Central memory CD8-positive, alpha-beta T cell (primary cell): Measurements from ENCODE around the gene TMTC2.
A peak's percentile ranks its signal among the peaks of the same experiment; 100 is the strongest.

Experiments
- ATAC-seq: fragments of 150-1000 bp; cut with Tn5 transposase; replicated peaks from 2 replicates; pipeline ENCODE4 v1.10.0; 2022; ENCODE audit warnings: mild to moderate bottlenecking, moderate FRiP score, moderate number of reproducible peaks; ENCODE audit not compliant: poor library complexity, severe bottlenecking; ENCODE audit errors: extremely low read depth
- DNase-seq, 2 donors: peaks; one replicate each; pipeline ENCODE4 v3.0.0; 2021; ENCODE audit warnings: low spot score in 2 of 2
- H3K27ac Mint-ChIP-seq: one replicate; pipeline ENCODE4 v1.8.0; 2022; ENCODE audit warnings: low read depth, mild to moderate bottlenecking, moderate library complexity, mixed read lengths
- H3K27me3 Mint-ChIP-seq: one replicate; pipeline ENCODE4 v1.8.0; 2022; ENCODE audit warnings: mixed read lengths
- H3K36me3 Mint-ChIP-seq: one replicate; pipeline ENCODE4 v1.8.0; 2022; ENCODE audit warnings: mild to moderate bottlenecking, moderate library complexity, mixed read lengths; ENCODE audit not compliant: insufficient read depth
- H3K4me1 Mint-ChIP-seq: one replicate; pipeline ENCODE4 v1.8.0; 2022; ENCODE audit warnings: mixed read lengths
- H3K4me3 Mint-ChIP-seq: one replicate; pipeline ENCODE4 v1.8.0; 2022; ENCODE audit warnings: mild to moderate bottlenecking, moderate library complexity, mixed read lengths
- H3K9me3 Mint-ChIP-seq: one replicate; pipeline ENCODE4 v1.8.0; 2022; ENCODE audit warnings: mixed read lengths

Gene TMTC2

DNA sequence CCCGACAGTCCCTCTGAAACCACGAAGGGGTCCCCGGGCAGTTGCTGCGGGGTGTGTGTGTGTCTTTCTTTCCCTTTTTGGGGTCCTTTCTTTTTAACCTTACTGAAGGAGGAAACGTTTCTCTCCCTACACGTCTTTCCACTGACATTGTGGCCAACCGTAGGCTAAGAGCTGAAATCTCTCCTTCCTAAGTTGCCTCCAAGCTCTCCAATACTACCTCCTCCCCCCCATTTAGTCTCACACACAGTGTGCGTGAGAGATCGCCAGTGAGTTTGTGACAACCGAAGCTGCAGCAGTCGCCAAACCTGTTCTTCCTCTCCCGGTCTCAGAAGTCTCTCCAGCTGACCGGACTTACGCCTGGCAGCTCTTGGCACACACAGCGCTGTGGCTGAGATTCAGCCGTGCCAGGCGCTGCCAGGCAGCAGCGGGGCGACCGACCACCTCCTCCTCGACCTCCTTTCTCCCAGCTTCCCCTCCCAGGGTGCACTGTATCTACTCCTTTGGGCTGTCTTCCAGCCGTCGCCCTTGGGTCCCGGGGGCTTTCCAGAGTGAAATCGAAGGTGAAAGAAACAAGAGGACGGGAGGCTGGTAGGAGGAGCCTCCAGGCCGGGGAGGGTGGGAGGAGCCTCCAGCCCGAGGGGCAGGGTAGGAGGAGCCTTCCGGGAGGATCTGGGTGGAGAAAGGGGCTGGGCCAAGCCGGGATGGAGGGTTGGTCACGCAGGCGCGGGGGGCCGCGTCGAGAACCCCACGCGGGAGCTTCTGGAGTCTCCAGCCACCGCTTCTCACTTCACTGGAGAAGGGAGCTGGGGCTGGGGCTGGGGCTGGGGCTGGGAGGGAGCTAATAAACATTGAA is at the start of gene TMTC2:
TSS of gene TMTC2 (plus strand) at position 739 of the 853 bp plus-strand sequence.
- peak within 1 kb of the TSS; percentile 94 for H3K4me3 Mint-ChIP-seq
- ATAC-seq: peak; percentile 73
- H3K9me3 Mint-ChIP-seq: no peaks in the 10 kb centered on the region
- peaks cover 12% of the 10 kb centered on the region for H3K36me3 Mint-ChIP-seq
- H3K27me3 Mint-ChIP-seq: peaks cover 14% of the 10 kb centered on the region
- peak; percentile 80 to 82 for DNase-seq
- H3K27ac Mint-ChIP-seq: peak within 1 kb of the TSS; percentile 84
- H3K4me1 Mint-ChIP-seq: peaks cover 13% of the 10 kb centered on the region

DNA sequence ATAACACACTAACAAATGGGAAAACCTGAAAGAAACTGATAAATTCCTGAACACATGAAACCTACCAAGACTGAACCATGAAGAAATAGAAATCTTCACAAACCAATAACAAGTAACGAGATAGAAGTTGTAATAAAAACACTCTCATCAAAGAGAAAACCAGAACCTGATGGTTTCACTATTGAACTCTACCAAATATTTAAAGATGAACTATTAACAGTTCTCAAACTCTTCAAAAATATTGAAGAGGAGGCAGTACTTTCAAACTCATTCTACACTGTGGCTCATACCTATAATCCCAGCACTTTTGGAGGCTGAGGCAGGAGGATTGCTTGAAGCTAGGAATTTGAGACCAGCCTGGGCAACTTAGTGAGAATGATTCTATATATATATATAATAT is 48.4 kb upstream of the TMTC2 start:
- Mint-ChIP-seq H3K4me3 (no peak overlapping the region), H3K4me1 (no peaks in the 10 kb centered on the region), H3K27me3 (no peaks in the 10 kb centered on the region), H3K36me3 (no peaks in the 10 kb centered on the region), H3K27ac (no peak overlapping the region), H3K9me3 (no peaks in the 10 kb centered on the region)
- ATAC-seq (no peak), DNase-seq (no peak)

DNA sequence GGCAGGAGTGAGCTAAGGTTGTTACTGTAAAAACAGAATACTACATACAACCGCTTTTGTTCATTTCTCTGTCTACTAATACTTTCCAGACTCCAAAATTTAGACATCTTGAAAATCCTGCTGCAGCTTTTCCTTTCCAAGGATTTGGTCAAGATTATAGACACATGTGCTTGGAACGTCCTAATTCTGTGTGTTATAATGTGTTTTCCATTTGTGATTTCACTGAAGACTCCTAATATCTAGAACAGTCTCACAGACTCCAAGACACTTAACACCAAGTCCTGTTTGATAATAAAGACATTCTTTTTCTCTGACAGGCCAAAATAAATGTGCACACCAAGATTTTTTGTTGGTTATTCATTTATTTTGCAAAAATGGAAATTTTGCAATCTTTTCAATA is 41.8 kb upstream of the TMTC2 start:
- H3K36me3 Mint-ChIP-seq: no peaks in the 10 kb centered on the region
- H3K27ac Mint-ChIP-seq: no peak overlapping the region
- no peaks in the 10 kb centered on the region for H3K27me3 Mint-ChIP-seq
- H3K4me1 Mint-ChIP-seq: no peaks in the 10 kb centered on the region
- DNase-seq (no peak), ATAC-seq (no peak)
- no peak overlapping the region for H3K4me3 Mint-ChIP-seq
- no peaks in the 10 kb centered on the region for H3K9me3 Mint-ChIP-seq

DNA sequence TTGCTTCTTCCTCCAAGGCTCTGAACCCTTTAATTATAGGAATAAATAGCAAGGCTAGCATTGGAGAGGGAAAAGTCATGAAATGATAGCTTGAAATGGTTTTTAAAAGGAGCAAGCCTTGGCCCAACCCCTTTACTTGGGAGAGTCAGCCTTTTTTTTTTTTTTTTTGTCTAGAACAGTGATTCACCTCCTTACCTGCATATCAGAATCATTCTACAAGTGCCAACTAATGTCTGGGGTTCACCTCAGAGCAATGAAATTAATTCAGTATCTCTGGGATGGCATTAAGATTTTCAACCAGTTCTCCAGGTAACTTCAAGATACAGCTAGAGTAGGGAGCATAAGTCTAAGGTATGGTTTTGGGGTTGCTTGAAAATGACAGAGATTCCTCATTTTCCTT is 41.3 kb upstream of the TMTC2 start:
- H3K36me3 Mint-ChIP-seq: no peaks in the 10 kb centered on the region
- no peaks in the 10 kb centered on the region for H3K27me3 Mint-ChIP-seq
- H3K9me3 Mint-ChIP-seq: no peaks in the 10 kb centered on the region
- DNase-seq: no peak
- peaks cover 3% of the 10 kb centered on the region for H3K4me1 Mint-ChIP-seq
- ATAC-seq: no peak
- H3K4me3 Mint-ChIP-seq: no peak overlapping the region
- H3K27ac Mint-ChIP-seq: no peak overlapping the region

DNA sequence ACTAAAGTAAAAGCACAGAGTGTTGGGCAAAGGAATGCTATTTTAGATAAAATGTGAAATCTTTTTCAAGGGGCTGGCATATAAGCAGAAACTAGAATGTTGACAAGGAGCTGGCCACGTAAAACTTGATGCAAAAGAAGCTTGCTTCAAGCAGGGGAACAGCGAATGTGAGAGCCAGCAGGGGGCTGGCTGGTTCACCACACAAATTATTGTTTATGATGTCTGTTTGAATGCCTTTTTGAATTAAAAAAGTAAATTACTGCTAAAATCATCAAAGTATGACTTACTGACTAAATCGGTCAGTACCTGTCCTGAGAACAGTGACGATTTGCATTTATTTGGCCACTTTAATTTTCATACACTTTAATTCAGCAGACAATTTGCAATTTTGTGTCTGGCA is 38.9 kb upstream of the TMTC2 start:
- Mint-ChIP-seq H3K36me3 (no peaks in the 10 kb centered on the region), H3K27ac (no peak overlapping the region), H3K27me3 (no peaks in the 10 kb centered on the region), H3K9me3 (no peaks in the 10 kb centered on the region), H3K4me3 (no peak overlapping the region), H3K4me1 (peaks cover 9% of the 10 kb centered on the region)
- DNase-seq (no peak), ATAC-seq (no peak)

DNA sequence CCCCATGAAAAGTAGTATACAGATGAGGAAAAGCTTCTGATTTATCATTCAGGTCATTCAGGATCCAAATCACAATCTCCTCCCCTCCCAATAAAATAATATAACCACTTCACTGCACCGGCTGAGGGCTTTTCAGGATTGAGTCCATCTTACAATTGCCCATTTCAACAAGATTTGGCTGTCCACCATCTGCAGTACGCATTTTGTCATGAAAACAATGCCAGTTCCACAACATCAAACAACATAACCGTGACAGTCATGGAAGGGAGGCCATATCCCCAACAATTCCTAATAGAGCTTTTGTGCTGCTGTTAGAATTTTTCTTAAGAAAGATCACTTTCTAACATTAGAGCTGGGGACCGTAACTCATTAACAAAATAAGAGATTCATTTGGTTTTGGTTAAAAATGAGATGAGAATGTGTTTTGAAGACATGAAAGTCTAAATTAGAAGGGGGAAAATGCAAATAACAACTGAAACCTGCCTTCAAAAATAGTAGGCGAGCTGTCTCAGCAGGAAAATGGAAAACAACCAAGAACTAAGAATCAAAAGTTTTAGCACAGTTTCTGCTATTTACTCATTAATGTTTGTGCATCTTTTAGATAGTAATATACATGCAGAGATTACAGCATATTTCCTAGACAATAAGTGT is 38.3 kb upstream of the TMTC2 start:
- no peaks in the 10 kb centered on the region for H3K9me3 Mint-ChIP-seq
- H3K36me3 Mint-ChIP-seq: no peaks in the 10 kb centered on the region
- no peak for ATAC-seq
- H3K27me3 Mint-ChIP-seq: no peaks in the 10 kb centered on the region
- H3K4me3 Mint-ChIP-seq: no peak overlapping the region
- H3K4me1 Mint-ChIP-seq: peaks cover 9% of the 10 kb centered on the region
- H3K27ac Mint-ChIP-seq: no peak overlapping the region
- DNase-seq: no peak

DNA sequence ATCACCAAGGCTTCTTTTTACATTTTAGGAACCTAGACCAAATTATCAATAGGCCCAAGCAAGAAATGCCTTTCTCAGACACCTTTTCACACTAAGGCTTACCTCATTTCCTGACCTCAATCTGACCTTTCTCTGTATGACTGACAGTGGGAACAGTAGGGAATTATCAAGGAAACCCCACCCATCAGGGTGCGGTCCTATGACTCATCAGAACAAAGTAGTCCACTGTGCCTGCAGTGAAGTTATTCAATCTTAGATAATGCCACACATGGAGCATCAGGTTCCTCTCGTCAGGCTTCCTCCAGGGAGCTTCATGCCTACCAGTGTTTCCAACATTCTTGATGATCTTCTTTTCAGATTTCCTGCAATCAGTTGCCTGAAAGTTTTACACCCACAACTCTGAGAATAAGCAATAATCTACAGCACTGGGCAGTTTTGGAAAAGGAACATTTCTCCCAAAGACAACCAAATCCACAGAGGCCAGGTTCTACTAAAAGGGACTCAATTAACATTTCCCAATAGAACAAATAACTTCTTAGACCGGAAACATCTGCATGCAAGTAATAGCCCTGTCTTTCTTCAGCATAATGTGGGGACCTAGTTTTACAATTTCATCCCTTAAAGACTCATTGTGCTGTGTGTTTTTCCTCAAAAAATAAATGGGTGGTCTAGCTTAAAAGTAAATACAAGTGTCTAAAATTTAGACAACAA is 35.9 kb upstream of the TMTC2 start:
- H3K36me3 Mint-ChIP-seq: no peaks in the 10 kb centered on the region
- DNase-seq (no peak), ATAC-seq (no peak)
- H3K27me3 Mint-ChIP-seq: peaks cover 5% of the 10 kb centered on the region
- no peak overlapping the region for H3K4me3 Mint-ChIP-seq
- no peaks in the 10 kb centered on the region for H3K9me3 Mint-ChIP-seq
- no peak overlapping the region for H3K27ac Mint-ChIP-seq
- peaks cover 9% of the 10 kb centered on the region for H3K4me1 Mint-ChIP-seq

DNA sequence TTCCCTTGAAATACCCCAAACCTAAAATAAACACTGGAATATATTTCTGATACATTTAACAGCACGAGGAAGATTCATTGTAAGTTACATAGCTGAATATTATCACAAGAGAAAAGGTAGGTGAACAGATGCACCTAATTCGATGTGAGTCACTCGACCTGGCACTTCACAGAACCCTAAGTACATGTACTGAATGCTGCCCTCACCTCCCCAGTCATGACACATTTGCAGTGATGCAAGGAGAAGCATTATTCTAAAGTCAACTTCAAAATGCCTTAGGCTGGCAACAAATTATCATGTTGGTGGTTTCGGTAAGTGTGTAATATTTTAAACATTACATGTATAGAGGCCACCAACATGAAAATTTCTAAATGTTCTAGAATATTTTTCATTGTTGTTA is 35.2 kb upstream of the TMTC2 start:
- Mint-ChIP-seq H3K27me3 (peaks cover 10% of the 10 kb centered on the region), H3K4me1 (peaks cover 9% of the 10 kb centered on the region), H3K9me3 (no peaks in the 10 kb centered on the region), H3K36me3 (no peaks in the 10 kb centered on the region), H3K4me3 (no peak overlapping the region), H3K27ac (no peak overlapping the region)
- ATAC-seq (no peak), DNase-seq (no peak)

DNA sequence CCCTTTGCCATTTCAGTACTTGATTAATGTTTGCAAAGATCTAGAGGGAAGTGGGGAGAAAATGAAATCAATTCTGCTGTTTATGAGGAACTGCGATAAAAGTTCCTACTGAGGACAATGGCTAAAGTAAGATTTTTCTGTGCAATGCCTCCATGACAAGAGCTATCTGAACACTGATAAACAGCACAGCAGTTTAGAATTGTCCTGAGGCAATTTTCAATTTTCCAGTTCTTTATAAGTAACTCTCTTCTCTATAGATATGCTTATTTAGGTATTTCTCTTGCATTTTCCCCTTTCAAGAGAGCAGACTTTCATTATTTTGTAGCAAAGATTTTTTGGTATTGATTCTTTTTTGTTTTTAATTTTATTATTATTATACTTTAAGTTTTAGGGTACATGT is 34.6 kb upstream of the TMTC2 start:
- ATAC-seq (no peak), DNase-seq (no peak)
- Mint-ChIP-seq H3K36me3 (no peaks in the 10 kb centered on the region), H3K9me3 (no peaks in the 10 kb centered on the region), H3K27ac (no peak overlapping the region), H3K4me1 (peaks cover 9% of the 10 kb centered on the region), H3K4me3 (no peak overlapping the region), H3K27me3 (peaks cover 10% of the 10 kb centered on the region)

DNA sequence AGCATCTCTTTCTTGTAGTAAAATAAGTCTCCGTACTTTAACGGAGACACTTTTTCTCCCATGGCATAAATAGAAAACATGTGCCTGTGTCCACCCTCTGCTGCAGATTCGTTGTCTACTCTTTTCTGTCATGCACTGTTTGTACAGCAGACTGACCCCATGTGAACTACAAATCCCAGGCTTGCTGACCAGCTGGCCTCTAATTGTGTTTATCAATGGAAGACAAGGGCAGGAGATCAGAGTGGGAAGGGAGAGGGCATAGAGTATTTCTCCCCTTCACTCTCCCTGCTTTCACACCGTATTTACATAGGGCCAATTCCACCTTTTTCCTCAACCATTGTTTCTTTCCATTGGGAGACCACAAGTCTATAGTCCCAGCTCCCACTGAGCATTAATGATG is 31.0 kb upstream of the TMTC2 start:
- Mint-ChIP-seq H3K4me1 (peaks cover 11% of the 10 kb centered on the region), H3K4me3 (no peak overlapping the region), H3K9me3 (no peaks in the 10 kb centered on the region), H3K27ac (no peak overlapping the region), H3K36me3 (peaks cover 2% of the 10 kb centered on the region), H3K27me3 (peaks cover 10% of the 10 kb centered on the region)
- ATAC-seq: no peak
- DNase-seq: no peak

DNA sequence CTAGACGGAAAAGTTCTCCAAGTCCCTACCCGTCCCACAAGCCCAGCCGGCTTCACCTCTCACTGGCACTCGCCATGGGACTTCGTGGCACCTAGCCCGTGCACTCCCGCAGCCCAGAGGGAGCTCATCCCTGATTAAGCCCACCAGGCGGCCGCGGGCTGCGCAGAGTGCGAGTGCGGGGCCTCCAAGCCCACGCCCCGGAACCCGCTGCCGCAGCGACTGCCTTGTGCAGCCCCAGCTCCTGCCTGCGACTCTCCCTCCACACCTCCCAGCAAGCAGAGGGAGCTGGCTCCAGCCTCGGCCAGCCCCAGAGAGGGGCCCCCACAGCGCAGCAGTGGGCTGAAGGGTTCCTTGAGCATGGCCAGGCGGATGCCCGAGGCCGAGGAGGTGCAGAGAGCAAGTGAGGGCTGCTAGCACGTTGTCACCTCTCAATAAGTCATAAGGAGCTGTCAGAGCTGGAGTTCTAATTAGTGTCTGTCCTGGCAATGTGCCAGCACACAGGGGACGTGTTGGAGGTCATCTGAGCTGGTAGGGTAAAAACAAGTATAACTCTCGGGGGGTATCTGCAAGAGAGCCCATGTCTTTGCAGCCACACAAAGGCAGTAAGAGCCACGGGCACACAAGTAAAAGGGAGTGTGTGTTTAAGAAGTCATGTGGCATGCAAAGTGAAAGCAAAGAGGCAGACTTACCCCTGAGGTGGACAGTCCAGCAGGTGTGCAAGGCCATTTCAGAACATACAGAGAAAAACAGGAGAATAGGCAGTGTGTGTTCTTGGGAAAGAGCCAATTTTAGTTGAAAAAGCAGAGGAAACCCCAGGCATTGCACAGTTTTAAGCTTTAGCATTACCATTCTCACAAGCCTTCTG is 27.1 kb upstream of the TMTC2 start:
- peaks cover 2% of the 10 kb centered on the region for H3K36me3 Mint-ChIP-seq
- H3K4me3 Mint-ChIP-seq: no peak overlapping the region
- DNase-seq (no peak), ATAC-seq (no peak)
- H3K4me1 Mint-ChIP-seq: peaks cover 8% of the 10 kb centered on the region
- peaks cover 10% of the 10 kb centered on the region for H3K27me3 Mint-ChIP-seq
- H3K27ac Mint-ChIP-seq: no peak overlapping the region
- no peaks in the 10 kb centered on the region for H3K9me3 Mint-ChIP-seq
